UCSD-AML1 (cell line): ENCODE data around the gene CLDN4.
"Not testable (repeated sequence)": the region's sequence is repeated elsewhere in the genome, so short reads cannot be mapped to it uniquely, and the experiment has no call there.

Experiments
- DNase-seq: peaks from one replicate; lab custom pipeline; 2025; ENCODE audit not compliant: unreplicated experiment; lab: John Stamatoyannopoulos, UW

Gene CLDN4

GRCh38 chr7:73830681-73831583 lies at the start of gene CLDN4:
CLDN4 (plus strand) TSS chr7:73830996; CDS start chr7:73831202, 206 bp downstream.
- no peak for DNase-seq

DNA sequence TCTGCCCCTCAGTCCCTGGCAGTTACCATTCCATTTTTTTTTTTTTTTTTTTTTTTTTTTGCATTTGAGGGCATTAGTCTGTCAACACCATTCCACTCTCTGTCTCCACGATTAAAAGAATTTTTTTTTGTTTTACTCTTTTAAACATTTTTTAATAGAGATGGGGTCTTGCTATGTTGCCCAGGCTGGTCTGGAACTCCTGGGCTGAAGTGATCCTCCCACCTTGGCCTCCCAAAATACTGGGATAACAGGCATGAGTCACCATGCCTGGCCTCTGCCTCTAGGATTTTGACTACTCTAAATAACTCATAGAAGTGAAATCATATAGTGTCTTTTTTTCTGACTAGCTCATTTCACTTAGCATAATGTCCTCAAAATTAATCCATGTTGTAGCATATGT lies 44.2 kb upstream of the CLDN4 start:
- no peak for DNase-seq

- not testable (repeated sequence) for DNase-seq
These were observed 43.1 kb upstream of the CLDN4 start for GRCh38 chr7:73787786-73788048.

- DNase-seq, result no peak
These were observed 41.7 kb upstream of the CLDN4 start for GRCh38 chr7:73789051-73789450.

GRCh38 chr7:73791170-73791690 lies 39.6 kb upstream of the CLDN4 start:
- not testable (repeated sequence) for DNase-seq

GRCh38 chr7:73795188-73795587 lies 35.6 kb upstream of the CLDN4 start:
- not testable (repeated sequence) for DNase-seq

DNA sequence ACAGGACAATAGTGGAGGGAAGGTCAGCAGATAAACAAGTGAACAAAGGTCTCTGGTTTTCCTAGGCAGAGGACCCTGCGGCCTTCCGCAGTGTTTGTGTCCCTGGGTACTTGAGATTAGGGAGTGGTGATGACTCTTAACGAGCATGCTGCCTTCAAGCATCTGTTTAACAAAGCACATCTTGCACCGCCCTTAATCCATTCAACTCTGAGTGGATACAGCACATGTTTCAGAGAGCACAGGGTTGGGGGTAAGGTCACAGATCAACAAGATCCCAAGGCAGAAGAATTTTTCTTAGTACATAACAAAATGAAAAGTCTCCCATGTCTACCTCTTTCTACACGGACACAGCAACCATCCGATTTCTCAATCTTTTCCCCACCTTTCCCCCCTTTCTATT lies 34.1 kb upstream of the CLDN4 start:
- DNase-seq, result not testable (repeated sequence)

GRCh38 chr7:73797176-73797575 lies 33.6 kb upstream of the CLDN4 start:
- DNase-seq, result not testable (repeated sequence)

- no peak for DNase-seq
These were observed 31.3 kb upstream of the CLDN4 start for GRCh38 chr7:73799282-73800141.

DNA sequence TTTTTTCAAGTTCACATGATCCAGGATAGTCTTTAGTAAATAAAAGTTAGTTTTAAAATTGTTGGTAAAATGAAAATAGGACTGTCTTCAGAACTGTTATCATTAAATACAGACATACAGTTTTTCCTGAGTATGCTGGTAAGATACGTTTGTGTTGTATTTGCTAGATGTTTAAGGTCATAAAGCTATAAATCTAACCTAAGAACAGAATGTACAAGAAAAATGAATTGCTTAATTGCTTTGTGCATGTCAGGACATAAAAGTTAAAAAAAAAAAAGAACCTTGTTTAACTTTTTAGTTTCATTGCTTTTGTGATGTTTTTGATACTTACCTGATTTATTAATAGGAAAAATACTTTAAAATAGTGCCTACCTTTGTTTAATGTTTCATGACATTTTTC lies 29.2 kb upstream of the CLDN4 start:
- DNase-seq, result no peak

GRCh38 chr7:73802459-73802858 lies 28.3 kb upstream of the CLDN4 start:
- no peak for DNase-seq

DNA sequence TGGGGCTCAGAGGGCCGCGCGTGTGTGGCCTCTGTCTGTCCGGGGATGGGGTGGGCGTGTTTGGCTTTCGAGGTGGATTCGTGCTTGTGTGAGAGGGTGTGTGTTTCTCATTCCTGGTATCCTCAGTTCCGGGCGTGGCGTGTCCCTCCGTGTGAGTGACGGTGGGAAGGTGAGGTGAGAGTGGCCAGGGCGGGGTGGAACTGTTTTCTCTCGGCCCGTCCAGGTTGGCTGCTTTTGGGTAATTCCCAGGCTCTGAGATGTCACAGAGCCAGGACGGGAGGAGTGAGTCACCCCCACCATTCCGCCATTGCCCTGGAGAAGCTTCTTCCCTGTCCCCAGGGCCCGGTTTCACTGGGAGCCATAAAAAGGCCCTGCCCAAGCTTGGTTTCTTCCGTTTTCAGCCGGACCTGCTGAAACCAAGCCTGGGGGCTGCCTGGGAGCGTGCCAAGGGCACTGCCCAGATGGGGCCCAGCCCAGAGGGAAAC lies 21.3 kb upstream of the CLDN4 start:
- DNase-seq, result no peak

- DNase-seq, result no peak
These were observed 19.8 kb upstream of the CLDN4 start for GRCh38 chr7:73810998-73811360.

GRCh38 chr7:73811760-73812168 lies 19.0 kb upstream of the CLDN4 start:
- DNase-seq, result peak; percentile 41

GRCh38 chr7:73812996-73813395 lies 17.8 kb upstream of the CLDN4 start:
- DNase-seq, result no peak

- no peak for DNase-seq
These were observed 15.4 kb upstream of the CLDN4 start for GRCh38 chr7:73815436-73815835.

DNA sequence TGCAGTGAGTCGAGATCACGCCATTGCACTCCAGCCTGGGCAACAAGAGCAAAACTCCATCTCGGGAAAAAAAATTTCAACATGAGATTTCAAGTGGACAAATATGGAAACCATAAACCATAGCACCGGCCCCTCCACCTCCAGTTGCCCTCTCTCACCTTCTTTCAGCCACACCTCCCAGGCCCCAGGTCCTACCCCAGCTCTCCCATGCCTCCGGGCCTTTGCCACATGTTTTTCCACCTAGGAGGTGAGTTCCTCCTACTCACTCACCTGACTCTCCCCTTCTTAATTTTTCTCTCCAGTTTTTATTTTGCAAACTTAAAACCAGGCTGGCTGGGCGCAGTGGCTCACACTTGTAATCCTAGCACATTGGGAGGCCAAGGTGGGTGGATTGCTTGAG lies 13.7 kb upstream of the CLDN4 start:
- no peak for DNase-seq

- no peak for DNase-seq
These were observed 10.8 kb upstream of the CLDN4 start for GRCh38 chr7:73820013-73820412.

GRCh38 chr7:73821597-73822285 lies 9.1 kb upstream of the CLDN4 start:
- not testable (repeated sequence) for DNase-seq

DNA sequence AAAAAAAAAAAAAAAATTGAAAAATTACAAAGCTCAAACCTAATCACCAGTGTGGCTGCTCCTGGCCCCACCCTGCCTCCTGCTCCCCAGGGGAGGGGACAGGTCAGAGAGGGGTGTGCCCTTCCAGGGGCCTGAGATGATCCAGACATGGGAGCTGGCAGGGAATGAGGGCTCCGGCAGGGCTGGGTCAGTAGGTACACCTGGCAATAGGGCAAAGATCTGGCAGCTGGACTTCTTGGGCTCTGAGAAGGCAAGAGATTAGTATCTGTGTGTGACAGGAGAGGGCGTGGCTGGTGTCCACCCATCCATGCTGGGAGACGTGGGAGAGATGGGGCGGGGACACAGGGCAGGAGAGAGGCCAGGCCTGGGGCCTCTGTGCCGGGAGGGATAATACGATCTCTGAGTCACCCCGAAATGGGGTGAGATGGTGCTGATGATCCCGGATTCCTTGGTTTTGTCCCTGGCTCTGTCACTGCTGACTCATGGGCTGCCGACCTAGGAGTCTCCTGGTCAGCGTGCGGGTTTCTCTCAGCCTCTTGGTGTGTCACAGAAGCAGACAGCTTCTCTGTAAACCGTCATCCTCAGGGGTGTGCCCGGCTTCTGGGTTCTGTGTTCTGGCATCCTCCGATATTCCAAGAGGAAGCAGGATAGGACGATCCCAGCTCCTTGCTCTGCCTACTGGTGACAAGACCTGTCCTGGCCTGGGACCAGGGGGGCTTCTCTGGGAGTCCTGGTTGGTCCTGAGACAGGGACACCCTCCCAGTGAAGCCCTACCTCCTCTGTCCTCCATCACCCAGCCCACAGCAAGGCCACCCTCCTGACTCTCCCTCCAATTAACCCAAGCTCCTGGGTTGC lies 8.2 kb upstream of the CLDN4 start:
- DNase-seq, result no peak
